Stomach (tissue), 9 donors: ENCODE measurements around the gene FSTL4. TPM values are rescaled to one million over a fixed set of nuclear protein-coding genes. Genes with fewer than 3 reads are reported as not detected.

Experiments used
- DNase-seq, 2 donors: peaks; one replicate each; pipeline versions ENCODE4 v3.0.0 to v3.0.0-alpha.2; 2013 to 2019
- H3K27ac ChIP-seq, 5 donors: fragments of 200-600 bp in 4 of 5; sonication (generic) in 4 of 5; one replicate each; pipeline ENCODE4 v1.5.1; 2013 to 2019; ENCODE audit warnings: mild to moderate bottlenecking in 1 of 5, moderate library complexity in 1 of 5
- H3K27me3 ChIP-seq, 3 donors: fragments of 200-600 bp; sonication (generic); one replicate each; pipeline ENCODE4 v1.5.1; 2017 to 2019; ENCODE audit warnings: mixed run types in 1 of 3
- H3K36me3 ChIP-seq, 4 donors: fragments of 200-600 bp; sonication (generic); 1 replicate in 3 of 4; 2 replicates in 1 of 4; pipeline ENCODE4 v1.5.1; 2016 to 2019
- H3K4me1 ChIP-seq, 4 donors: fragments of 200-600 bp; sonication (generic); one replicate each; pipeline ENCODE4 v1.5.1; 2016 to 2019
- H3K4me3 ChIP-seq, 4 donors: fragments of 200-600 bp; sonication (generic) in 3 of 4; one replicate each; pipeline ENCODE4 v1.5.1; 2016 to 2019; ENCODE audit warnings: mild to moderate bottlenecking in 1 of 4
- H3K9me3 ChIP-seq, 4 donors: fragments of 200-600 bp; sonication (generic); one replicate each; pipeline ENCODE4 v1.5.1; 2016 to 2019
- CTCF ChIP-seq, 7 experiments: fragments of 450-650 bp in 4 of 7; fragments of 200-600 bp in 3 of 7; sonication (generic) in 3 of 7; IDR thresholded peaks; one replicate each; pipeline ENCODE4 v1.5.1; 2016 to 2019; ENCODE audit warnings: antibody characterized with exemption in 7 of 7, control low read depth in 2 of 7, mild to moderate bottlenecking in 1 of 7
- EP300 ChIP-seq: sonication (generic); formaldehyde crosslinking; IDR thresholded peaks from one replicate; pipeline ENCODE4 v1.6.1; 2017; ENCODE audit warnings: antibody characterized with exemption
- POLR2A ChIP-seq, 4 donors: fragments of 450-650 bp; IDR thresholded peaks; one replicate each; pipeline ENCODE4 v1.6.1; 2016; ENCODE audit warnings: antibody characterized with exemption in 4 of 4, control low read depth in 2 of 4, mild to moderate bottlenecking in 1 of 4, moderate library complexity in 1 of 4
- POLR2AphosphoS5 ChIP-seq, 3 donors: sonication (generic); formaldehyde crosslinking; IDR thresholded peaks; one replicate each; pipeline ENCODE4 v1.6.1; 2016; ENCODE audit warnings: antibody characterized with exemption in 3 of 3
- WGBS, 5 donors: extraction: QIAGEN DNeasy Blood & Tissue Kit in 3 of 5; methylation state at CpG; one replicate each; pipeline versions ENCODE4 v1.1.5 to v1.1.7; 2013 to 2018; 5-methylcytosine and 5-hydroxymethylcytosine counted together
- intact Hi-C: fragments of 100-400 bp; cut with DNase I; formaldehyde crosslinking; loops from one replicate; pipeline ENCODE4 v1.15.1; 2023; ENCODE audit warnings: low total_unique reads
- polyA plus RNA-seq, 3 donors: library from polyadenylated mRNA; stranded (reverse); fragments of 200-250 nt; gene quantifications; one replicate each; pipeline ENCODE4 v1.2.3, GENCODE V29; 2013
- total RNA-seq, 5 donors: library from RNA; depleted of rRNA; stranded (reverse); fragments of >200 nt; gene quantifications; one replicate each; pipeline versions ENCODE4 v1.1.0 to v1.2.3, GENCODE V29; 2014 to 2016
- donor health status: healthy with polysubstance abuse.
- donor health status: Bipolar disorder and iron deficiency.
- donor health status: healthy.

Gene FSTL4
- total and polyA plus RNA-seq, 8 donors = 0.37 to 0.55 TPM; not detected in 6

- intact Hi-C loops = no loop called here
- Histone ChIP-seq H3K9me3 (no peaks in the 10 kb centered on the region), H3K4me1 (no peaks in the 10 kb centered on the region), H3K27me3 (no peaks in the 10 kb centered on the region), H3K36me3 (no peaks in the 10 kb centered on the region), H3K27ac (no peak overlapping the region), H3K4me3 (no peak overlapping the region)
- DNase-seq = no peak
- TF ChIP-seq POLR2AphosphoS5 (IDR thresholded peaks at IDR 0.05) (no peak), CTCF (IDR thresholded peaks at IDR 0.05) (no peak)
- WGBS, 5 donors = 68 to 78% (median 74%) methylated on average over 6 of the region's 6 CpGs
These were observed 303.1 kb downstream of the FSTL4 start for GRCh38 chr5:133309166-133309795.

GRCh38 chr5:133307275-133307674 lies 305.1 kb downstream of the FSTL4 start:
- H3K4me3 ChIP-seq = no peak overlapping the region
- no peaks in the 10 kb centered on the region for H3K36me3 ChIP-seq
- no peak overlapping the region for H3K27ac ChIP-seq
- 85 to 93% (median 88%) methylated on average over 6 of the region's 6 CpGs for WGBS, 5 donors
- no peak for DNase-seq
- TF ChIP-seq POLR2A (IDR thresholded peaks at IDR 0.05) (no peak), POLR2AphosphoS5 (IDR thresholded peaks at IDR 0.05) (no peak), CTCF (IDR thresholded peaks at IDR 0.05) (no peak), EP300 (no peak)
- no peaks in the 10 kb centered on the region for H3K4me1 ChIP-seq
- H3K27me3 ChIP-seq = no peaks in the 10 kb centered on the region
- intact Hi-C loops = no loop called here
- H3K9me3 ChIP-seq = no peaks in the 10 kb centered on the region

- no peak for DNase-seq
- Histone ChIP-seq H3K36me3 (no peaks in the 10 kb centered on the region), H3K4me3 (no peak overlapping the region), H3K27me3 (no peaks in the 10 kb centered on the region), H3K9me3 (no peaks in the 10 kb centered on the region), H3K27ac (no peak overlapping the region), H3K4me1 (no peaks in the 10 kb centered on the region)
- TF ChIP-seq POLR2A (IDR thresholded peaks at IDR 0.05) (no peak), CTCF (IDR thresholded peaks at IDR 0.05) (no peak), POLR2AphosphoS5 (IDR thresholded peaks at IDR 0.05) (no peak), EP300 (no peak)
- WGBS, 5 donors = 79 to 100% (median 90%) methylated on average over 1 to 2 of the region's 2 CpGs
- intact Hi-C loops = no loop called here
These were observed 307.6 kb downstream of the FSTL4 start for GRCh38 chr5:133304707-133305216.

- Histone ChIP-seq H3K4me3 (no peak overlapping the region), H3K36me3 (no peaks in the 10 kb centered on the region), H3K9me3 (no peaks in the 10 kb centered on the region), H3K27ac (no peak overlapping the region), H3K4me1 (no peaks in the 10 kb centered on the region), H3K27me3 (no peaks in the 10 kb centered on the region)
- no peak for DNase-seq
- 53 to 79% (median 71%) methylated on average over 2 of the region's 2 CpGs for WGBS, 5 donors
- TF ChIP-seq POLR2A (IDR thresholded peaks at IDR 0.05) (no peak), EP300 (no peak), CTCF (IDR thresholded peaks at IDR 0.05) (no peak), POLR2AphosphoS5 (IDR thresholded peaks at IDR 0.05) (no peak)
- intact Hi-C loops = no loop called here
These were observed 308.2 kb downstream of the FSTL4 start for GRCh38 chr5:133304178-133304577.
